SK-N-SH (cell line): Measurements from ENCODE around the gene C1QTNF8.

Experiments
- EP300 ChIP-seq, 2 experiments: IDR thresholded peaks; 2 replicates each; pipeline versions ENCODE4 v1.4.0 to v1.6.1; 2012; ENCODE audit warnings: borderline replicate concordance in 1 of 2, low read depth in 1 of 2, low read length in 1 of 2
- FOSL2 ChIP-seq: IDR thresholded peaks from 2 replicates; pipeline ENCODE4 v1.4.0; 2012; ENCODE audit warnings: low read depth, mild to moderate bottlenecking, moderate library complexity, borderline replicate concordance
- GABPA ChIP-seq: IDR thresholded peaks from 2 replicates; pipeline ENCODE4 v1.4.0; 2012; ENCODE audit warnings: low read depth, mild to moderate bottlenecking
- GATA2 ChIP-seq: sonication (generic); formaldehyde crosslinking; IDR thresholded peaks from 2 replicates; pipeline ENCODE4 v1.5.0; 2020; ENCODE audit warnings: mild to moderate bottlenecking, missing genetic modification reagents
- NFIC ChIP-seq: IDR thresholded peaks from 2 replicates; pipeline ENCODE4 v1.4.0; 2012; ENCODE audit warnings: borderline replicate concordance
- POLR2AphosphoS5 ChIP-seq: IDR thresholded peaks from 2 replicates; pipeline ENCODE4 v1.6.1; 2012; ENCODE audit warnings: low read depth, low read length
- RAD21 ChIP-seq: IDR thresholded peaks from 2 replicates; pipeline ENCODE4 v1.6.1; 2012; ENCODE audit warnings: mild to moderate bottlenecking, low read length
- RCOR1 ChIP-seq: fragments of 150-350 bp; IDR thresholded peaks from 2 replicates; pipeline ENCODE4 v1.6.1; 2017; ENCODE audit warnings: antibody characterized with exemption, low read length
- RXRA ChIP-seq: IDR thresholded peaks from 2 replicates; pipeline ENCODE4 v1.4.0; 2012; ENCODE audit warnings: low read depth, mild to moderate bottlenecking, borderline replicate concordance
- TF ChIP-seq, protein P1 (sequence below): fragments of 200-600 bp; sonication (generic); IDR thresholded peaks from 2 replicates; pipeline ENCODE4 v1.6.1; 2017; ENCODE audit warnings: antibody characterized with exemption, mild to moderate bottlenecking, moderate library complexity
- TF ChIP-seq, protein P2 (sequence below): IDR thresholded peaks from 2 replicates; pipeline ENCODE4 v1.6.1; 2012; ENCODE audit warnings: mild to moderate bottlenecking, low read depth, low read length, moderate library complexity
- TF ChIP-seq, protein P3 (sequence below): IDR thresholded peaks from 2 replicates; pipeline ENCODE4; 2012

DNA sequence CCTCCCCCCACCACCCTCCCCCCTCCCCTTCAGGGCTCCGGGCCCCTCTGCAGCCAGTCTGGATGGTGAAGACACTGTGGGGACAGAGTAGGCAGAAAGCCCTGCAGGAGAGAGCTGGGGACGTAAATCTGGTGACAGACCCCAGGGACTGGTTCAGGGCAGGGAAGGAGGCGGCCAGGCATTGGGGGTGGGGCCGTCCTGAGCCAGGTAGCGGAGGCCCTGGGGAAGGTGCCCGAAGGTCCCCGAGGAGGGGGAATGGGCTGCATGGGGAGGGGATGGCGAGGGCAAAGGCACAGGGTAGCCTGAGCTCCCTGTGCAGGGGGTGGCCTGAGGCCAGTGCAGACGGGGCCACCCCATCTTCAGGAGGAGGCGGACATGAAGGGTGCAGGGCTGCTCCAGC, 30.5 kb upstream of the C1QTNF8 start:
- TF ChIP-seq, protein P1, sequence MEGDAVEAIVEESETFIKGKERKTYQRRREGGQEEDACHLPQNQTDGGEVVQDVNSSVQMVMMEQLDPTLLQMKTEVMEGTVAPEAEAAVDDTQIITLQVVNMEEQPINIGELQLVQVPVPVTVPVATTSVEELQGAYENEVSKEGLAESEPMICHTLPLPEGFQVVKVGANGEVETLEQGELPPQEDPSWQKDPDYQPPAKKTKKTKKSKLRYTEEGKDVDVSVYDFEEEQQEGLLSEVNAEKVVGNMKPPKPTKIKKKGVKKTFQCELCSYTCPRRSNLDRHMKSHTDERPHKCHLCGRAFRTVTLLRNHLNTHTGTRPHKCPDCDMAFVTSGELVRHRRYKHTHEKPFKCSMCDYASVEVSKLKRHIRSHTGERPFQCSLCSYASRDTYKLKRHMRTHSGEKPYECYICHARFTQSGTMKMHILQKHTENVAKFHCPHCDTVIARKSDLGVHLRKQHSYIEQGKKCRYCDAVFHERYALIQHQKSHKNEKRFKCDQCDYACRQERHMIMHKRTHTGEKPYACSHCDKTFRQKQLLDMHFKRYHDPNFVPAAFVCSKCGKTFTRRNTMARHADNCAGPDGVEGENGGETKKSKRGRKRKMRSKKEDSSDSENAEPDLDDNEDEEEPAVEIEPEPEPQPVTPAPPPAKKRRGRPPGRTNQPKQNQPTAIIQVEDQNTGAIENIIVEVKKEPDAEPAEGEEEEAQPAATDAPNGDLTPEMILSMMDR, result no peak
- no peak for TF ChIP-seq GABPA
- TF ChIP-seq POLR2AphosphoS5, result no peak
- TF ChIP-seq EP300 (IDR thresholded peaks at IDR 0.05; ENCODE audit: borderline replicate concordance in 1 of 2, low read depth in 1 of 2, low read length in 1 of 2), result no peak
- no peak for TF ChIP-seq RAD21
- TF ChIP-seq NFIC, result no peak
- no peak for TF ChIP-seq GATA2 (CRISPR knock-in tag)
- no peak for TF ChIP-seq RXRA
- TF ChIP-seq, protein P2, sequence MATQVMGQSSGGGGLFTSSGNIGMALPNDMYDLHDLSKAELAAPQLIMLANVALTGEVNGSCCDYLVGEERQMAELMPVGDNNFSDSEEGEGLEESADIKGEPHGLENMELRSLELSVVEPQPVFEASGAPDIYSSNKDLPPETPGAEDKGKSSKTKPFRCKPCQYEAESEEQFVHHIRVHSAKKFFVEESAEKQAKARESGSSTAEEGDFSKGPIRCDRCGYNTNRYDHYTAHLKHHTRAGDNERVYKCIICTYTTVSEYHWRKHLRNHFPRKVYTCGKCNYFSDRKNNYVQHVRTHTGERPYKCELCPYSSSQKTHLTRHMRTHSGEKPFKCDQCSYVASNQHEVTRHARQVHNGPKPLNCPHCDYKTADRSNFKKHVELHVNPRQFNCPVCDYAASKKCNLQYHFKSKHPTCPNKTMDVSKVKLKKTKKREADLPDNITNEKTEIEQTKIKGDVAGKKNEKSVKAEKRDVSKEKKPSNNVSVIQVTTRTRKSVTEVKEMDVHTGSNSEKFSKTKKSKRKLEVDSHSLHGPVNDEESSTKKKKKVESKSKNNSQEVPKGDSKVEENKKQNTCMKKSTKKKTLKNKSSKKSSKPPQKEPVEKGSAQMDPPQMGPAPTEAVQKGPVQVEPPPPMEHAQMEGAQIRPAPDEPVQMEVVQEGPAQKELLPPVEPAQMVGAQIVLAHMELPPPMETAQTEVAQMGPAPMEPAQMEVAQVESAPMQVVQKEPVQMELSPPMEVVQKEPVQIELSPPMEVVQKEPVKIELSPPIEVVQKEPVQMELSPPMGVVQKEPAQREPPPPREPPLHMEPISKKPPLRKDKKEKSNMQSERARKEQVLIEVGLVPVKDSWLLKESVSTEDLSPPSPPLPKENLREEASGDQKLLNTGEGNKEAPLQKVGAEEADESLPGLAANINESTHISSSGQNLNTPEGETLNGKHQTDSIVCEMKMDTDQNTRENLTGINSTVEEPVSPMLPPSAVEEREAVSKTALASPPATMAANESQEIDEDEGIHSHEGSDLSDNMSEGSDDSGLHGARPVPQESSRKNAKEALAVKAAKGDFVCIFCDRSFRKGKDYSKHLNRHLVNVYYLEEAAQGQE, result no peak
- no peak for TF ChIP-seq FOSL2
- TF ChIP-seq RCOR1, result no peak
- TF ChIP-seq, protein P3, sequence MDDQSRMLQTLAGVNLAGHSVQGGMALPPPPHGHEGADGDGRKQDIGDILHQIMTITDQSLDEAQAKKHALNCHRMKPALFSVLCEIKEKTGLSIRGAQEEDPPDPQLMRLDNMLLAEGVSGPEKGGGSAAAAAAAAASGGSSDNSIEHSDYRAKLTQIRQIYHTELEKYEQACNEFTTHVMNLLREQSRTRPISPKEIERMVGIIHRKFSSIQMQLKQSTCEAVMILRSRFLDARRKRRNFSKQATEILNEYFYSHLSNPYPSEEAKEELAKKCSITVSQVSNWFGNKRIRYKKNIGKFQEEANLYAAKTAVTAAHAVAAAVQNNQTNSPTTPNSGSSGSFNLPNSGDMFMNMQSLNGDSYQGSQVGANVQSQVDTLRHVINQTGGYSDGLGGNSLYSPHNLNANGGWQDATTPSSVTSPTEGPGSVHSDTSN, result no peak
